A549 (cell line): ENCODE data around the gene POU4F3. TPM values are rescaled to one million over a fixed set of nuclear protein-coding genes. Genes with fewer than 3 reads are reported as not detected.
A peak's percentile ranks its signal among the peaks of the same experiment; 100 is the strongest.

Experiments used
- ATAC-seq, 2 experiments: fragments of 200-7000 bp in 1 of 2; fragments of >200 bp in 1 of 2; cut with Nextera tagmentation in 1 of 2; cut with Tn5 transposase in 1 of 2; 3 replicates each; pipeline versions ENCODE4 v1.8.0 to v1.9.1; 2018 to 2020; ENCODE audit warnings: mild to moderate bottlenecking in 1 of 2, moderate library complexity in 1 of 2
- CTCF ChIA-PET: fragments of 300-600 bp; sonication (Branson Sonifier 250); formaldehyde crosslinking; extraction: SDS; loops from one replicate; lab custom pipeline; 2021; ENCODE audit warnings: antibody characterized with exemption, inconsistent platforms; lab: Yijun Ruan, JAX
- POLR2A ChIA-PET: fragments of 350-600 bp; formaldehyde crosslinking; extraction: SDS; loops from one replicate; lab custom pipeline; 2021; ENCODE audit warnings: antibody characterized with exemption, inconsistent platforms; lab: Yijun Ruan, JAX
- DNase-seq, 2 experiments: peaks; one replicate each; pipeline versions ENCODE4 v3.0.0 to v3.0.0-alpha.2; 2011 to 2016; ENCODE audit warnings: low read depth in 1 of 2, low spot score in 1 of 2
- FAIRE-seq: peaks from 2 replicates; lab custom pipeline; 2011; peaks lifted over from hg19 to GRCh38; lab: Jason Lieb, UNC
- H3K27ac ChIP-seq, 2 experiments: fragments of >200 bp; sonication (Bioruptor Twin); formaldehyde crosslinking; 3 replicates each; pipeline ENCODE4 v1.5.1; 2016 to 2017
- H3K4me1 ChIP-seq: fragments of >200 bp; sonication (Bioruptor Twin); formaldehyde crosslinking; 3 replicates; pipeline ENCODE4 v1.6.1; 2016
- H3K4me2 ChIP-seq: fragments of >200 bp; sonication (Bioruptor Twin); formaldehyde crosslinking; 3 replicates; pipeline ENCODE4 v1.6.1; 2016
- H3K4me3 ChIP-seq: fragments of >200 bp; sonication (Bioruptor Twin); formaldehyde crosslinking; 3 replicates; pipeline ENCODE4 v1.5.1; 2016
- H3K9me3 ChIP-seq: fragments of >200 bp; sonication (Bioruptor Twin); formaldehyde crosslinking; 3 replicates; pipeline ENCODE4 v1.6.1; 2016
- BCL3 ChIP-seq: fragments of >200 bp; sonication (Bioruptor Twin); formaldehyde crosslinking; IDR thresholded peaks from 3 replicates; pipeline ENCODE4 v1.6.1; 2016
- BHLHE40 ChIP-seq: IDR thresholded peaks from 2 replicates; pipeline ENCODE4 v1.6.1; 2012; ENCODE audit warnings: low read depth, low read length, inconsistent platforms
- CEBPB ChIP-seq, 2 experiments: fragments of >200 bp in 1 of 2; sonication (Bioruptor Twin) in 1 of 2; formaldehyde crosslinking in 1 of 2; IDR thresholded peaks; 2 replicates each; pipeline ENCODE4 v1.6.1; 2012 to 2016
- CHD2 ChIP-seq: fragments of 150-350 bp; IDR thresholded peaks from 2 replicates; pipeline ENCODE4 v1.6.1; 2014; ENCODE audit warnings: low read length; ENCODE audit not compliant: partially characterized antibody
- CHD4 ChIP-seq: fragments of 200-600 bp; sonication (generic); IDR thresholded peaks from 2 replicates; pipeline ENCODE4 v1.6.1; 2016; ENCODE audit warnings: antibody characterized with exemption, mild to moderate bottlenecking, borderline replicate concordance
- EHF ChIP-seq: fragments of 250-450 bp; sonication (Bioruptor Pico); IDR thresholded peaks from 2 replicates; pipeline ENCODE4 v1.5.0; 2020; ENCODE audit warnings: mild to moderate bottlenecking
- ELK1 ChIP-seq: fragments of 150-350 bp; IDR thresholded peaks from 2 replicates; pipeline ENCODE4 v1.6.1; 2014; ENCODE audit warnings: low read depth, mild to moderate bottlenecking, low read length
- FOSB ChIP-seq: fragments of 250-450 bp; sonication (Bioruptor Pico); IDR thresholded peaks from 2 replicates; pipeline ENCODE4 v1.5.0; 2020; ENCODE audit warnings: mild to moderate bottlenecking, moderate library complexity
- GATA3 ChIP-seq: IDR thresholded peaks from 2 replicates; pipeline ENCODE4 v1.6.1; 2012; ENCODE audit warnings: borderline replicate concordance
- HOXB13 ChIP-seq: fragments of 250-450 bp; sonication (Bioruptor Pico); IDR thresholded peaks from 2 replicates; pipeline ENCODE4 v1.5.0; 2020; ENCODE audit warnings: low read depth, mild to moderate bottlenecking, moderate library complexity
- HOXB5 ChIP-seq: fragments of 250-450 bp; sonication (Bioruptor Pico); IDR thresholded peaks from 2 replicates; pipeline ENCODE4 v1.5.0; 2020; ENCODE audit warnings: mild to moderate bottlenecking, moderate library complexity
- JUN ChIP-seq, 2 experiments: fragments of >200 bp; sonication (Bioruptor Twin); formaldehyde crosslinking; IDR thresholded peaks; 2 replicates in 1 of 2; 3 replicates in 1 of 2; pipeline ENCODE4 v1.6.1; 2016 to 2017
- JUNB ChIP-seq: fragments of >200 bp; sonication (Bioruptor Twin); formaldehyde crosslinking; IDR thresholded peaks from 2 replicates; pipeline ENCODE4 v1.6.1; 2016
- KDM5A ChIP-seq: fragments of 200-600 bp; sonication (generic); IDR thresholded peaks from 2 replicates; pipeline ENCODE4 v1.6.1; 2016; ENCODE audit warnings: antibody characterized with exemption, mild to moderate bottlenecking
- MAFK ChIP-seq: fragments of 450-650 bp; IDR thresholded peaks from 2 replicates; pipeline ENCODE4 v1.6.1; 2014; ENCODE audit not compliant: partially characterized antibody
- MAX ChIP-seq: IDR thresholded peaks from 2 replicates; pipeline ENCODE4 v1.6.1; 2012
- NFE2L2 ChIP-seq: fragments of 150-350 bp; conservative IDR thresholded peaks from 2 replicates; pipeline ENCODE4 v1.6.1; 2014; ENCODE audit warnings: low read length
- NPAS2 ChIP-seq: fragments of 250-450 bp; sonication (Bioruptor Pico); IDR thresholded peaks from 2 replicates; pipeline ENCODE4 v1.8.0; 2022; ENCODE audit warnings: mild to moderate bottlenecking, moderate library complexity, borderline replicate concordance
- NR3C1 ChIP-seq: fragments of >200 bp; sonication (Bioruptor Twin); formaldehyde crosslinking; IDR thresholded peaks from 3 replicates; pipeline ENCODE4 v1.6.1; 2017
- POLR2A ChIP-seq: IDR thresholded peaks from 2 replicates; pipeline ENCODE4 v1.6.1; 2012; ENCODE audit warnings: mild to moderate bottlenecking, low read length
- RARB ChIP-seq: fragments of 250-450 bp; sonication (Bioruptor Pico); IDR thresholded peaks from 2 replicates; pipeline ENCODE4 v1.8.0; 2021; ENCODE audit warnings: mild to moderate bottlenecking, moderate library complexity
- REST ChIP-seq: fragments of 200-600 bp; sonication (generic); IDR thresholded peaks from 2 replicates; pipeline ENCODE4 v1.6.1; 2016; ENCODE audit warnings: antibody characterized with exemption, mild to moderate bottlenecking, moderate library complexity
- RFX5 ChIP-seq: fragments of 450-650 bp; IDR thresholded peaks from 2 replicates; pipeline ENCODE4 v1.7.1; 2014; ENCODE audit warnings: antibody characterized with exemption, mild to moderate bottlenecking, moderate library complexity
- SREBF2 ChIP-seq: fragments of 450-650 bp; IDR thresholded peaks from 2 replicates; pipeline ENCODE4 v1.6.1; 2014; ENCODE audit warnings: mild to moderate bottlenecking, moderate library complexity
- TFCP2L1 ChIP-seq: fragments of 250-450 bp; sonication (Bioruptor Pico); IDR thresholded peaks from 2 replicates; pipeline ENCODE4 v1.5.0; 2021; ENCODE audit warnings: mild to moderate bottlenecking
- USF2 ChIP-seq: fragments of 450-650 bp; IDR thresholded peaks from 2 replicates; pipeline ENCODE4 v1.6.1; 2014; ENCODE audit warnings: antibody characterized with exemption
- ZNF302 ChIP-seq: fragments of 250-450 bp; sonication (Bioruptor Pico); IDR thresholded peaks from 2 replicates; pipeline ENCODE4 v1.9.0; 2021; ENCODE audit warnings: inconsistent platforms, mild to moderate bottlenecking, moderate library complexity
- WGBS: methylation state at CpG from one replicate; pipeline ENCODE4 v1.1.6; 2017; ENCODE audit errors: missing lambda C conversion rate; 5-methylcytosine and 5-hydroxymethylcytosine counted together
- polyA plus RNA-seq, 4 experiments: library from polyadenylated mRNA; depleted of rRNA in 3 of 4; stranded (reverse); fragments of >200 nt; fragmentation: RNase III in 1 of 4; extraction: RNeasy Plus Mini Kit Qiagen cat#74134 plus additional on column Dnase treatment in 1 of 4; gene quantifications; 2 replicates in 3 of 4; 3 replicates in 1 of 4; pipeline ENCODE4 v1.2.3, GENCODE V29; 2011 to 2017
- TF ChIP-seq, protein P1 (sequence below): fragments of >200 bp; sonication (Bioruptor Twin); formaldehyde crosslinking; IDR thresholded peaks from 3 replicates; pipeline ENCODE4 v1.5.1; 2016

The POU4F3 gene
- polyA plus RNA-seq, 2 of the 4 experiments (the other 2 are of a cell fraction) = 0.08 to 0.10 TPM

DNA sequence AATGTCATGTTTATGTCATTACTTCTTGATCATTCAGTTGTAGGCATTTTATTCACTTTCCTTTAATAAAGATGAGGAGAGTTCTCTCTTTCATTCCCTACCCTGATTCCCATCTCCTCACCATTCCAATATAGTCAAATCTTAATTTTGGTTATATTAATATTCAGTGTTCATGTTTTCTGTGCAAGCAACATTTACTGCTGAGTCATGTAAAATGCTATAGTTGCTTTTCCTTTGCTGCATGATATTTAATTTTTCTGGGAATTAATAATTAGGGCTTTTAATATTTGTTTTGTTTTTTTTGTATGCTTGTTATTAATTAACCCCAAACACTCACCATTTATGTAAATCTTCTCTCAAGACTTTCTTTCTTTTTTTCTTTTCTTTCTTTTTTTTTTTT is 18.5 kb downstream of the POU4F3 start:
- Histone ChIP-seq H3K4me3 (no peak overlapping the region), H3K9me3 (no peaks in the 10 kb centered on the region), H3K27ac (no peak overlapping the region), H3K4me1 (peaks cover 1% of the 10 kb centered on the region; the same call in 1 of the 3 replicates), H3K4me2 (no peak overlapping the region)
- CTCF ChIA-PET = no interaction called here
- POLR2A ChIA-PET = no interaction called here
- ATAC-seq (no peak), FAIRE-seq (no peak), DNase-seq (no peak)
- TF ChIP-seq MAX (no peak), NFE2L2 (peak; percentile 83), GATA3 (no peak), MAFK (peak; percentile 94), POLR2A (no peak), BHLHE40 (no peak)

DNA sequence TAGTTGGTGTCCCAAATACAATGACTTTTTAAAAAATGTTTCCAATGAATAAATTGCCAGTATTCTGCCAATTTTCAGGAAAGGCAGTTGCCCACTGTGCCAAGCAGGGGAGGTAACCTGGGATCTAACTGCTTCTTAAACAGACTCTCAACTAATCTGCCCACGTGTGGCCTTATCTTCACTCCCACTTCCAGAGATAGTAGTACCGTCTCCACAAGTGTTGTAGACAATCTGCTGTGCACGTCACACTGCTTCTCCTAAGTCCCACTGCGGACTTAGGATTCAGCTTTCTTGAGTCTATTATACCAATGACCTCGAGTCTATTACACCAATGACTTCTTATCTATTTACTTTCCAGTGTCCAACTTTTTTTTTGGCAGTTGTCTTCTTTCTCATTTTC is 21.2 kb downstream of the POU4F3 start:
- ATAC-seq (no peak), DNase-seq (no peak), FAIRE-seq (no peak)
- Histone ChIP-seq H3K4me2 (no peak overlapping the region), H3K4me3 (no peak overlapping the region), H3K4me1 (no peaks in the 10 kb centered on the region), H3K9me3 (no peaks in the 10 kb centered on the region), H3K27ac (no peak overlapping the region)
- ChIA-PET CTCF (no interaction called here), POLR2A (no interaction called here)
- TF ChIP-seq ELK1 (no peak), SREBF2 (no peak), CEBPB (IDR thresholded peaks at IDR 0.05) (no peak), RARB (CRISPR knock-in tag) (no peak), EHF (CRISPR knock-in tag) (no peak), FOSB (no peak), HOXB5 (CRISPR knock-in tag) (no peak), KDM5A (no peak), NR3C1 (no peak)
- 45% methylated on average over 5 of the region's 5 CpGs for WGBS

GRCh38 chr5:146363161-146363874 is 24.7 kb downstream of the POU4F3 start:
- Histone ChIP-seq H3K4me2 (no peak overlapping the region), H3K4me1 (no peaks in the 10 kb centered on the region), H3K4me3 (no peak overlapping the region), H3K9me3 (no peaks in the 10 kb centered on the region), H3K27ac (no peak overlapping the region)
- FAIRE-seq (no peak), ATAC-seq (peak in 1 of 2 experiments; percentile 51; a peak in 3 of 6 replicates), DNase-seq (no peak)
- ChIA-PET CTCF (interaction anchor here (0.6 to 2.8 kb wide), 3 partner anchors 12 to 65 kb away, joined by 3 to 8 read pairs (median 3); no protein-coding TSS in a partner anchor), POLR2A (no interaction called here)
- WGBS = 37% methylated on average over 7 of the region's 7 CpGs
- no peak for TF ChIP-seq CHD4
- no peak for TF ChIP-seq JUN (IDR thresholded peaks at IDR 0.05)
- no peak for TF ChIP-seq RFX5
- no peak for TF ChIP-seq ZNF302 (CRISPR knock-in tag)
- no peak for TF ChIP-seq NPAS2 (CRISPR knock-in tag)
- no peak for TF ChIP-seq TFCP2L1 (CRISPR knock-in tag)
- TF ChIP-seq REST = no peak
- TF ChIP-seq BCL3 = no peak
- TF ChIP-seq CHD2 = no peak
- TF ChIP-seq USF2 = no peak
- no peak for TF ChIP-seq KDM5A
- TF ChIP-seq HOXB13 (CRISPR knock-in tag) = no peak
- TF ChIP-seq, protein P1, sequence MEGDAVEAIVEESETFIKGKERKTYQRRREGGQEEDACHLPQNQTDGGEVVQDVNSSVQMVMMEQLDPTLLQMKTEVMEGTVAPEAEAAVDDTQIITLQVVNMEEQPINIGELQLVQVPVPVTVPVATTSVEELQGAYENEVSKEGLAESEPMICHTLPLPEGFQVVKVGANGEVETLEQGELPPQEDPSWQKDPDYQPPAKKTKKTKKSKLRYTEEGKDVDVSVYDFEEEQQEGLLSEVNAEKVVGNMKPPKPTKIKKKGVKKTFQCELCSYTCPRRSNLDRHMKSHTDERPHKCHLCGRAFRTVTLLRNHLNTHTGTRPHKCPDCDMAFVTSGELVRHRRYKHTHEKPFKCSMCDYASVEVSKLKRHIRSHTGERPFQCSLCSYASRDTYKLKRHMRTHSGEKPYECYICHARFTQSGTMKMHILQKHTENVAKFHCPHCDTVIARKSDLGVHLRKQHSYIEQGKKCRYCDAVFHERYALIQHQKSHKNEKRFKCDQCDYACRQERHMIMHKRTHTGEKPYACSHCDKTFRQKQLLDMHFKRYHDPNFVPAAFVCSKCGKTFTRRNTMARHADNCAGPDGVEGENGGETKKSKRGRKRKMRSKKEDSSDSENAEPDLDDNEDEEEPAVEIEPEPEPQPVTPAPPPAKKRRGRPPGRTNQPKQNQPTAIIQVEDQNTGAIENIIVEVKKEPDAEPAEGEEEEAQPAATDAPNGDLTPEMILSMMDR = no peak
- no peak for TF ChIP-seq JUNB
- no peak for TF ChIP-seq GATA3
